Gastrocnemius medialis (tissue), 4 donors: ENCODE data around the gene GAR1. TPM values are rescaled to one million over a fixed set of nuclear protein-coding genes. Genes with fewer than 3 reads are reported as not detected.

Experiments used
- ATAC-seq, 2 donors: fragments of 150-250 bp; one replicate each; pipeline ENCODE4 v1.9.1; 2016
- DNase-seq, 2 donors: peaks; one replicate each; pipeline ENCODE4 v3.0.0-alpha.2; 2019
- H3K27ac ChIP-seq, 4 donors: fragments of 200-600 bp; sonication (generic); 1 replicate in 1 of 4; 2 replicates in 3 of 4; pipeline ENCODE4 v1.5.1; 2016 to 2018; ENCODE audit warnings: mild to moderate bottlenecking in 2 of 4, moderate library complexity in 1 of 4
- H3K27me3 ChIP-seq, 3 donors: fragments of 200-600 bp; sonication (generic) in 2 of 3; 1 replicate in 1 of 3; 2 replicates in 2 of 3; pipeline versions ENCODE4 v1.5.1 to v1.6.0; 2016 to 2019; ENCODE audit warnings: mild to moderate bottlenecking in 1 of 3, moderate library complexity in 1 of 3
- H3K36me3 ChIP-seq, 2 donors: fragments of 200-600 bp; sonication (generic) in 1 of 2; one replicate each; pipeline ENCODE4 v1.5.1; 2017 to 2018
- H3K4me1 ChIP-seq, 2 donors: fragments of 200-600 bp; sonication (generic) in 1 of 2; one replicate each; pipeline ENCODE4 v1.5.1; 2016 to 2017; ENCODE audit warnings: mild to moderate bottlenecking in 2 of 2
- H3K4me3 ChIP-seq, 4 donors: fragments of 200-600 bp; sonication (generic) in 3 of 4; 1 replicate in 1 of 4; 2 replicates in 3 of 4; pipeline ENCODE4 v1.5.1; 2016 to 2019; ENCODE audit warnings: mild to moderate bottlenecking in 2 of 4
- H3K9me3 ChIP-seq, 3 donors: fragments of 200-600 bp; sonication (generic) in 2 of 3; 1 replicate in 1 of 3; 2 replicates in 2 of 3; pipeline ENCODE4 v1.5.1; 2016 to 2019
- CTCF ChIP-seq, 5 experiments: fragments of 450-650 bp in 3 of 5; fragments of 200-600 bp in 2 of 5; sonication (generic) in 2 of 5; IDR thresholded peaks in 4 of 5; conservative IDR thresholded peaks in 1 of 5; 1 replicate in 4 of 5; 2 replicates in 1 of 5; pipeline ENCODE4 v1.5.1; 2016 to 2019; ENCODE audit warnings: antibody characterized with exemption in 5 of 5, mild to moderate bottlenecking in 3 of 5, moderate library complexity in 3 of 5
- POLR2A ChIP-seq, 2 donors: fragments of 450-650 bp; IDR thresholded peaks; one replicate each; pipeline ENCODE4 v1.6.1; 2017; ENCODE audit warnings: antibody characterized with exemption in 2 of 2, mild to moderate bottlenecking in 2 of 2, moderate library complexity in 2 of 2
- in situ Hi-C, 4 donors: fragments of 200-750 bp; cut with MboI; loops; one replicate each; pipeline versions ENCODE4 v1.15.0 to v1.8.0; 2017; ENCODE audit warnings: low sequenced_read_pairs in 4 of 4
- intact Hi-C: fragments of 100-400 bp; cut with DNase I; formaldehyde crosslinking; loops from one replicate; pipeline ENCODE4 v1.15.1; 2023; ENCODE audit warnings: low total_unique reads
- total RNA-seq, 4 donors: library from RNA; depleted of rRNA; stranded (reverse); fragments of >200 nt; gene quantifications; one replicate each; pipeline versions ENCODE4 v1.1.0 to v1.2.3, GENCODE V29; 2016

GAR1 gene
- total RNA-seq, 4 donors from 2014 or later = 2.8 to 7.2 (median 3.5) TPM

GRCh38 chr4:109872950-109873656 lies 57.5 kb downstream of the GAR1 start:
- intact Hi-C loops (no loop called here), in situ Hi-C loops (no loop called here)
- Histone ChIP-seq H3K4me1 (peaks cover 0 to 26% of the 10 kb centered on the region in 2 donors), H3K9me3 (no peaks in the 10 kb centered on the region), H3K4me3 (no peak overlapping the region), H3K36me3 (no peaks in the 10 kb centered on the region), H3K27ac (no peak overlapping the region), H3K27me3 (no peaks in the 10 kb centered on the region)
- DNase-seq = no peak
- ATAC-seq = no peak
- TF ChIP-seq POLR2A (IDR thresholded peaks at IDR 0.05) (no peak), CTCF (IDR thresholded peaks at IDR 0.05 in 4 of 5, conservative IDR thresholded peaks at IDR 0.05 in 1 of 5) (no peak)

GRCh38 chr4:109873791-109874514 lies 58.4 kb downstream of the GAR1 start:
- no peak for TF ChIP-seq CTCF (IDR thresholded peaks at IDR 0.05 in 4 of 5, conservative IDR thresholded peaks at IDR 0.05 in 1 of 5)
- no peak for TF ChIP-seq POLR2A (IDR thresholded peaks at IDR 0.05)
- Histone ChIP-seq H3K9me3 (no peaks in the 10 kb centered on the region), H3K36me3 (no peaks in the 10 kb centered on the region), H3K4me3 (no peak overlapping the region), H3K27ac (peak overlapping the region in 1 of 4 donors; percentile 70), H3K27me3 (no peaks in the 10 kb centered on the region), H3K4me1 (peaks cover 0 to 26% of the 10 kb centered on the region in 2 donors)
- intact Hi-C loops = no loop called here
- in situ Hi-C loops = no loop called here
- DNase-seq (peak; percentile 33 to 35), ATAC-seq (peak; percentile 73 to 76)

Other genes with a start within 250 kb of the GAR1 start
- 10 to 100 TPM in 1 of 4 donors, 1 to 10 TPM in 3; 6.6 to 25.2 (median 9.0) TPM for gene CASP6, start 112.3 kb upstream of the GAR1 start, total RNA-seq
- gene PLA2G12A, start 85.7 kb upstream of the GAR1 start, total RNA-seq = 10 to 100 TPM; 26.7 to 83.1 (median 57.6) TPM
- gene CFI, start 13.8 kb upstream of the GAR1 start, total RNA-seq = 1 to 10 TPM; 1.1 to 3.7 (median 3.3) TPM
- gene RRH, start 12.2 kb downstream of the GAR1 start, total RNA-seq = not detected
- gene LRIT3, start 32.3 kb downstream of the GAR1 start, total RNA-seq = under 1 TPM in 2 of 4 donors, not detected in 2; 0.15 to 0.25 TPM
- gene EGF, start 97.1 kb downstream of the GAR1 start, total RNA-seq = 10 to 100 TPM; 12.1 to 58.5 (median 21.3) TPM